NCI-H82 treated with DMSO at 0.1 percent for 48 hours (cell line): ENCODE measurements around the gene GRIN2A.

Experiments used
- DNase-seq: peaks from one replicate; lab custom pipeline; 2025; ENCODE audit not compliant: unreplicated experiment; lab: John Stamatoyannopoulos, UW

Gene GRIN2A

DNA sequence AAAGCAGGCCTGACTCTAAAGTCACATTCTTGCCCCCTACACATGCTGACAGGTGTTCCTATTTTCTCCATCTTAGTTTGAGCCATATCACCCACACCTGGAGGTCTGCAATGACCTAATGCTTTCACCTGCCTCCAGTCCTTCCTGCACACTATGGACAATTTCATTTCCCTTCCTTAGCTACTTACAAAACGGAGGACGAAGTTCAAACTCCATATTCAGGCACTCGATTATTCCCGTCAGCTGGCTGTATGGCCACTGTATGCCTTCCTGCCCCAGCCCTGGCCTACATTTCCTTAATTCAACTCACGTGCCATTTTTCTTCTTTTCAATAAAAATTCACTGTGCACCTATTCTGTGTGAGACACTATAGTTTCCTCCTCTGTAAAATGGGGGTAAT, 44.9 kb downstream of the GRIN2A start:
- DNase-seq: no peak

DNA sequence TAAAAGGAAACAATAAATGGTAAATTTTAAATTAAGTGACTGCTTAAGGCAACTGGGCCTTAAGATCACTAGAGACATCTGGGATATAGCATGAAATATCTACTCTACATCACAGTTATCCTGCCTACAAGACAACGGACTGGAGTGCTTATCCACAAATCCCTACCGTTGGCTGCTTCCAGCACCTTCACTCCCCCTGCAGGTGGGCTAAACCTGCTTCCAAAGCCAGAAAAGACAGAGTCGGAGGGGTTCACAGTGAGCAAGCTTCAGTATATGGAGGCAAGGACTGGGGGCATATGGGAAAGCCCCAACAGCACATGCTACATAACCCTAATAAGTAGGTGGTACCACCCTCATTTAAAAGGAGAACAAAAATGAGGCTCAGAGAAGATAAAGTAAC, 45.3 kb downstream of the GRIN2A start:
- DNase-seq: no peak

DNA sequence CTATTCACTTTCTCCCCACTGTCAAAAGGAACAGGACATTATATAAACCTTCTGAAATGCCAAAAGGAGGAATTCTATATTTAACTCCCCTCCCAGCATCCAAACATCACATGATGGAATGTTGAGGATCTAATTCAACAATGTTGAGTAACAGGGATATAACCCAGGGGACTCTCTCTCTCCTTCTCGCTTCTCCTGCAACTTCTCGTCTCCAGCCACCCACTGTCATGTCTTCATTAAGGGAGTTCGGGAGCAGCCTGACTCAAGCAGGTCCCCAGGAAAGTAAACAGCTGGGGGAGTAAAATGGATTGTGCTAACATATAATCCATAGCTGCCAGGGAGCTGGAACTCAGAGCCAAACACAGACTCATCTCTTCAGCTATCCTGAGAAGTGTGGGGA, 51.7 kb downstream of the GRIN2A start:
- no peak for DNase-seq

DNA sequence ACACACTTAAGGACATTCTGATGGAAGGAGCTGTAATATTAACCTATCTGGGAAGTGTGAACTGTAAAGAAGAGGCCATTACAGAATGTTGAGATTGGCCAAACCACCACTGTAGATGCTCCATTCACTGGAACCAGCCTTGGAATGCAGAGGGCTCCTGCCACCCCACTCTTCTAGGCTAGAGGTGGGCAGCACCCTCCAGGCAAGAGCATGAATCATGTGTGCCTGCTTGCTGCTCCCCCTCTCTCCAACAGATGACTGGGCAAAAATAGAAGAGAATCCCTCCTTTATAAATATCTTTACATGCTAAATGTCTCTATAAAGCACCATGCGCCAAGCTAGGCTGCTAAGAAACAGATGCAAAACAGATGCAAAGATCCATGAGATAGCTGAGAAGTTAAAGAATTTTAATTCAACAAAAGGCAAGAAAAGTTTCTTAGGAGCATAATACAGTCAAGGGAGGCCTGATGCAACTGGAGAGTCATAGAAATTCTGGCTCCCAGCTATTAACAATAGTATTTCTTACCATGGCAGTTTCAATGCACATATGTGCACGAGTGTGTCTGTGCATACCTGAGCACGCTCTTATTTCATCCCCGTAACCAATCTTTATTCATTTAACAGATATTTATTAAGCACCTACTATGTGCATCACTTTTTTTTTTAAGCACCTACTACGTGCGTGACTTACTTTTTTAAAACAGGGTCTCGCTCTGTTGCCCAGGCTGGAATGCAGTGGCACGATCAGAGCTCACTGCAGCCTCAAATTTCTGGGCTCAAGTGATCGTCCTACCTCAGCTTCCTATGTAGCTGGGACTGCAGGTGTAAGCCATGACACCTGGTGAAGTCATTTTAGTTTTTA, 53.6 kb downstream of the GRIN2A start:
- DNase-seq: no peak

DNA sequence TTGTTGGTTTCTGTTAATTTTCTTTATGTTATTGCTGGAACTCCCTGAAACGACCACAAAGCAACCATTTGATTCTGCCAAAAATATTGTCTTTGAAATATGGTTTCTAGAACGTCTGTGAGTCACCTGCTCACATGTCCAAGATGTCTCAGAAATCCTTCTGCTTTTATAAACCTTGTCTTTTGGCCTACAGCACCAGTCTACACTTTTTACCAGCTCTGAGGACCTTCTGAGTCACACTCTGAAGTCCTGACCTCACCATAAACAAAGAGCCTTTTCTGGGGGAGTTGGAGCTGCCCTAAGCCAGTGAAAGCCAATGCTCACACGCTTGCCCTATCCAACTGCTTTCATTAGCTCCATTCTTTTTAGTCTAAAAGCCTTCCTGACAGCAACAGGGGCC, 55.5 kb downstream of the GRIN2A start:
- DNase-seq: no peak

DNA sequence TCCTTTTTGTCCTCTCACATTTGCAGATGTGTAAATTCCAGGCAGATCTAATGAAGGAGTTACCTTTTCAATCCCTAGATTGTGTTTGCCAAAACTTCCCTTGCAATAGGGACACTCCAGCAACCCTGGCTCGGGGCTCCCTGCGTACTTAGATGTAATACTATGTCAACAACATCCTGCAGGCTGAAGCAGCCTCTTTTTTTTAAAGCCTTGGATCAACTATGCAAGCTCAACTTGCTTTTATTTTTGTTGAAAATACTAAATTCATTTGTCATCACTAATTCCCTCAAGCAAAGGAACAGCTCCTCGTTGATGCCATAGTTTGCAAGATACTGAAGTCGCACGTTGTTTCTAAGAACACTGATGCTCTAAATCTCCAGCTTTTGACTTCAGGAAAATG, 59.1 kb downstream of the GRIN2A start:
- no peak for DNase-seq

DNA sequence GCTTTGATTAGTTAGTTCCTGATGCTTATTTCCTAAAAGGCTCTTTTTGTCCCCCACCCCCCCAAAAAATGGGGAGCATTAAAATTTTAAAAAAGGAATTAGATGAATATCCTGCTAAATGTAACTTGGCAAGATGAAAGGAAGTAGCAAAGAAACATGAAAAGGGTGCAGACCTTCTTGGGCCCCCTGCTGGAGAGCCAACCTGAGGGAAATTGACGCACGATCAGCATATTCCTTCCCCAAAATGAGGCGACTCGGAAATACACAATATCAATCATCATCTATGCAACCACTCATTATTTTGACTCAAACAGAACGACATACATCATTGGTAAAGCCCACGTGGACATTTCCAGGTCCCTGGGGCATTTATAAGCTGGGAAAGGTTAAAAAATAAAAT, 59.7 kb downstream of the GRIN2A start:
- no peak for DNase-seq

DNA sequence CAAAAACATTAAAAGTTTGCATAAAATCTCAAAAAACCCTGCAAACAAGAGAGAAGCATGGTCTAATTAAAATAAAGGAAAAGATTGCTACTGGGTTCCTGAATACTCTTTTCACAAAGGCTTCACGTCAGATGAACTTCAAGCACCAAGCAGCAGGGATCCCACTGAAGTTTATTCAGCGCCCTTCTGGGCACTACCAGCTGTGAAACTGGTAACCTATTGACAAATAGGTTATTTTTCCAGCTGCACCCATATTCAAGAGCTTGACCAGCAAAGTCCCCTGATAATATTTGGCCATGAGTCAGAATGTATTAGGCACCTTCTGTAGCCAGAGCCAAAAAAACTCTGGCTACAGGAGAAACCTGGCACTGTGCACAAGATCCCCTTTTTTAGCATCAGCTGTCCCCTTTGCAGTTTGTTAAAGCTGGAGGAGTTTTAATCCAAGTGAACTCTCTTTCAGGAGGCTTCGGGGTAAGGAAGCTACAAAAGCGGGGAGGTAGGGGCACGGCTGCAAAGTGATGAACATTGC, 60.3 kb downstream of the GRIN2A start:
- no peak for DNase-seq

DNA sequence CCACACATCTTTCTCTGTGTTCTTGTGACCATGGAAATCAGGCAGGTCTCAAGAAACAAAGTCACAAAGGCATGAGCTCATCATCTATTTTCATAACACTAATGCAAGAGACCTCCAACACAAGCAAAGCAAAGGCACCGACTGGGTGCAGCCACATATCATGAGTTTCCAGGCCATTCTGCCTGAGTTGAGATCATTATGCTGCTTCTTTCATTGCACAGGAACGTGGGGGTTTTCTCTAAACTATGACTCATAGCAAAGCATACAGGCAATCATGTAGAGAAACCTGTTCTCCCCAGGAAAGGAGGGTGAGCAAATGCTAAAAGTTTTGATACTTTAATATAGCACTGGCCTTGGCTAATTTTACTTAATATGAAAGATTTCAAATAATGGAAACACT, 60.7 kb downstream of the GRIN2A start:
- no peak for DNase-seq

DNA sequence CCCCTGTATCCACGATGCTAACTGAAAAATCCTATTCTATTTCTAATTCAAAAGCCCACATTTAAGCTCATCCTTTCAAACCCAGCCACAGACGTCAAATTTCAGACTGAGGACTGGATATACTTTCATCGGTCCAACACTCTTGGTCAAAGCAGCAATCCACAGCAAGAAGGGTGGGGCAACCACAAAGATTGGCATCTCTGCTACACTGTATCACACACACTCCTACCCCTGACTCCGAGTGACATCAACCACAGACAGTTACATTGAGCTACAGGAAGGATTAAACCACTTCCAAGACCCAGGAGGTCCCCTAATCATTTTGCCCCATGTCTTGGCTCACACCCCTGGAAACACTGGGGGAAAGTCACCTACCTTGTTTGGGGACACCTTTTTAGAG, 61.3 kb downstream of the GRIN2A start:
- DNase-seq: no peak

DNA sequence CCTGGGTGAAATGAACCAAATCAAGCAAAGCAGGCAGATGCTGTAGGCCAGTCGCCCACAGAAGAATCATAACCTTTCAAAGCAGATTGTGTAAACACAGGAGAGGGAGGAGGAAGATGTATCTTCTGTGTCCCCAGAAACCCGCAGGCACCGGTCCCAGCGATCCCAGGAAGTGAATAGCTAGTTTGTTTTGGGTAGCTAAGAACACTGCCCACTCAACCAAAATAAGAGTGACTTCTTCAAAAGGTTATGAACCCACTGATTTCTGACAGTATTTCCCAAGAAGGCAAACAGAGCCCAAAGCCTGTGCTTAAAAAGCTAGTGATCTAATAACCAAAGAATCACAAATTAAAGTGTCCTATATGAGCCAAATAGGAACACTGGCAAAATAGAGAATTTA, 67.8 kb downstream of the GRIN2A start:
- DNase-seq: no peak

DNA sequence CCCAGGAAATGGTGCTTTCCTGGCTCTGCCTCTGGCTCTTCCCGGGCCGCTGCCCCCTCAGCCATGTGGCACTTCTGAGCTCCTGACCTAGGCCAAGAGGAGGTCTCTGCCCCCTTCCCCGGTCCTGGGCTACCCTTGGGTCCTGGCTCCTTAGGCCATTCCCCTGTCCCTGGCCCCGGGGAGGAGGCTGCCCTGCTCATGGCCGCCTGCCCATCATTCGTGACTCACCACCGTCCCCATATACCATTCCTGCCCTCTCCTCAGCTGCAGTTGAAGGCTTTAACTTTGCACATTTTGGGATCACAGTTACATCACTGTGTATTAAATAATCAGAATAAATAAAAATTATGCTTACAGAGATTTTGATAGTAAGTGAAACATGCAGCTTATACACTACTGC, 69.0 kb downstream of the GRIN2A start:
- DNase-seq: no peak

DNA sequence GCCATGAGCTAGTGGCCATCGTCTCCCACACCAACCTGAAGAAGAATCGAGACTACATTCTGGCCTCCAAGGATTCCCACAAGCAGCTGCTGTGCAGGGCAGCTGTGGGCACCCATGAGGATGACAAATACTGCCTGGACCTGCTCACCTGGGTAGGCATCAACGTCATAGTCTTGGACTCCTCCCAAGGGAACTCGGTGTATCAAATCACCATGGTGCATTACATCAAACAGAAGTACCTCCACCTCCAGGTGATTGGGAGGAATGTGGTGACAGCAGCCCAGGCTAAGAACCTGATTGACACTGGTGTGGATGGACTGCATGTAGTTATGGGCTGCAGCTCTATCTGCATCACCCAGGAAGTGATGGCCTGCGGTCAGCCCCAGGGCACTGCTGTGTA, 70.2 kb downstream of the GRIN2A start:
- no peak for DNase-seq

DNA sequence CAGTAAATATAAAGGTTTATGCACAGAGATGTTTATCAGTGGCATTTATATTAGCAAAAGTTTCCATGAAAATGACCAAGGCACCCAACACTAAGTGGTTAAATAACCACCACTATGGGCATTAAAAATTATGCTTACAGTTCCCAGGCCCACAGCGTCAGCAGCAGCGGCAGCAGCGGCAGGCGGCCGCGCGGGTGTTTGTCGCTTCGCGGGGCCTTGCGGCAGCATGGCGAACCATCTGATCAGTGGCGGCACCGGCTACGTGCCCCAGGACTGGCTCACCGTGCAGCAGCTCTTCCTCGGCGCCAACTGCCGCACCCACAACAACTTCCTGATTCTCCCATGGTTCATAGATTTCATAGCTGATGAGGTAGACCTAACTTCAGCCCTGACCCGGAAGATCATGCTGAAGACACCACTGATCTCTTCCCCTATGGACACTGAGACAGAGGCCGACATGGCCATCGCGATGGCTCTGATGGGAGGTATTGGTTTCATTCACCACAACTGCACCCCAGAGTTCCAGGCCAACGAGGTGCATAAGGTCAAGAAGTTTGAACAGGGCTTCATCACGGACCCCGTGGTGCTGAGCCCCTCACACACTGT, 71.0 kb downstream of the GRIN2A start:
- no peak for DNase-seq

DNA sequence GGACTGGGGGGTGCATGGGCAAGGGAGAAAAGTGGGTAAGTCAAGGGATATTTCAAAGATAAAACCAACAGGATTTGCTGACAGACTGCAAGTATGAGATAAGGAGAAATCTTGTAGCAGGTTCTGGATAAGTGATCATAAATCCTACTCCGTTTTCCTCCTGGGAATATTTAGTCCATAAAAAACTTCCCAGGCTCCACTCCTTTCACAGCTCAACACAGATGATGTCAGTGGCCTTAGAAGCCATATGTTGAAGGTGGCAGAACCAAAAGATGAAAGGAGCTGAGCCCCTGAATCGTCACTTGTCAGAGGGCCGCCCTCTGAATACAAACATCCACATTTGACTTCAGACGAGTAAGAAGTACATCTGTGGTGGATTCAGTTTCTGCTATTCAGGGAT, 71.7 kb downstream of the GRIN2A start:
- DNase-seq: no peak

DNA sequence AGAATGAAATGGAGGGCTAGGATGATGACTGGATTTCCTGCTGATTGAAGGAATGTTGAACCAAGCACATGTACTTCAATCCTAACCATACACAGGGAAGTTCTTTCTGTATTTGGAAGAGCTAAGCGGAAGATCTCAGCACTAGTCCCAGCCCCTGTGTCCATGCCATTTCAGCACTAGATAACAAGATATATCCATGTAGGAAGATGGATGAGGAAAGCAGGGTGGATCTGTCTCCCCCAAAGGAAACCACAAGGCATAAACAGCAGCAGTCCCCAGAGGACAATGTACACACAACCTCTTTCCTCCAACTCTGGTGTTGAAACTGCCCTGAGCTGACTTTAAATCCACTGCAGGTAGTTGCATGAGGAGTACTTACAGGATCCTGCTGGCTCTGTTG, 75.1 kb downstream of the GRIN2A start:
- DNase-seq: no peak

DNA sequence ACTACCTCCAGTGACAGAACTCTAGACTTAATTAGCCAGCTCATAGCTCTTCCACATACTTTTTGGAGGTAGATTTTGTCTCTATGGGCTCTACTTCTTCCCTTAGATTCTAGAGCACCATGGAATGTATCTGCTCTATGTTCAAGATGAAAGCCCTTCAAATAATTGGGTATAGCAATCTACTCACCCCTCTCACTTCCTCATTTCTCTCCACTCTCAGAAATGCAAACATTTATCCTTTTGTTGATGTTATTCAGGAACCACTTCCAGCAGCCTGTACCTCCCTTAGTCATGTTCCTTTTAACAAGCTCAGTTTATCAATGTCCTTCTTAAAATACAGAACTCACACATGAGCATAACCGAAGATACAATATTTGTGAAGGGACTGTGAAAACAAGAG, 78.5 kb downstream of the GRIN2A start:
- DNase-seq: no peak

DNA sequence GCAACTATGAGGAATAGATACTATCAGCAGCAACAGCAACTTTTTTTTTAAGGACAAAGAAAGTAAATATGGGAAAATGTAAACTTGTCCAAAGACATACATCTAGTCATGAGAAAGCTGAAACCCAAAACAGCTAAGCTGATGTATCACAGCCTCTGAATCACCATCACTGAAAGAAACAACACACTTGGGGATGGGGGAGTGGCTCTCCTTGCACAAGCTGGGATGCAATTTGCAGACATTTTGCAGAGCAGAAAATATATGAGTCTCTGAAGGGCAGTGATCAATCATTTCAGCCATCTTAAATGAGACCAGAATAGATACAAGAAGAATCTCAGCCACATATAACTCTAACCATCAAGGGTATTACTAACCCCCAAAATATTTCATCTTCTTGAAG, 79.1 kb downstream of the GRIN2A start:
- no peak for DNase-seq

DNA sequence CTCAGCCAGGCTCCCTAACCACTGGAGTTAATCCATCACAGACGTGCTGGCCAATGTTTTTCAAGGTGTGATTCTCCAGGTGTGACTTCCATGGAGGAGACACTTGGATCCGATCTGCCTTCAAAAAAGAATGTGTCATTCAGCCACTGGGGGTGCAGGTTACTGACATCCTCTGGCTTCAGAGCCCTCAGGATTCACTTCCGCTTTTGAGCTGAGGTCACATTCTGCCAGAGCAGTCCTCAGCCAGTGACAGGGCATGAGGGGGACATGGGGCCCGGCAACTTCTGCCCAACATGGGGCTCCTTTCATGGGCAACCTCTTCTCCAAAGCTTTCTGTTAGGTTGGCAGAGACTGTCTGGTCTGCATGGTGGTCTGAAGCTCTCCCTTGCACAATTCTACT, 81.4 kb downstream of the GRIN2A start:
- DNase-seq: no peak

DNA sequence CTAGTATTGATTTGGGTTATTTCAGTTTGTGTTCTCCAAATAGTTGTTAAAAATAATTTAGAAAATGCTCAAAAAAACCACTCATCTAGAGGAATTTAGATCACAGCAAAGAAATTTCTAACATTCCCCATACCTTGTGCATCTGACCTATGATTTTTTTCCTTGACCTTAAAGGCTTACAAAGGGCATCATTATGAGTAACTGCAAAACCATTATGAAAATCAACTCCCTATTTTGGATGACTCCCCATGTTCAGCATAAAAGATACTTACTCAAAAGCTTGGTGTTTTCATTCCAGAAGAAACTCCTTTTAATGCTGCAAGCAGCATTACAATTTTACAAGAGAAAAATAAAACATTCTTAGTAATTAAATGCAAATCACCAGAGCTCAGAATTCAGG, 83.2 kb downstream of the GRIN2A start:
- no peak for DNase-seq

DNA sequence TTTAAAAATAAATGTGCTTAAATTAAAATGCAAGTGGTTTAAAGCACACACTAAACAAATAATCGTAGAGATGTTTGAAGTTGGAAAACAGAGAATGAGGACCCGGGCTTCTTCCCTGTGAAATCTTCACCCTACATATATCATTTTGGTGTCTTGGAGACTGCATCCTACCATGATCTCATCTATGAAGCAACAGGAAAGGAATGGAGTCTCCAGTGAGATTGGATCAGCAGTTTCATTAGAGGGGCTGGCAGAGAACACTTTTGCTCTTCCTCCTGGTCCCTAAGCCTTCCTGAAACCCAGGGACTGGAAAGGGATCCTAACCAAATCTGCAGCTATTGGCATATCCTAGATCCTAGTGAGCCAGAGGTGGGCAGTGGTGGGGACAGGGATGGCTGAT, 85.0 kb downstream of the GRIN2A start:
- no peak for DNase-seq

DNA sequence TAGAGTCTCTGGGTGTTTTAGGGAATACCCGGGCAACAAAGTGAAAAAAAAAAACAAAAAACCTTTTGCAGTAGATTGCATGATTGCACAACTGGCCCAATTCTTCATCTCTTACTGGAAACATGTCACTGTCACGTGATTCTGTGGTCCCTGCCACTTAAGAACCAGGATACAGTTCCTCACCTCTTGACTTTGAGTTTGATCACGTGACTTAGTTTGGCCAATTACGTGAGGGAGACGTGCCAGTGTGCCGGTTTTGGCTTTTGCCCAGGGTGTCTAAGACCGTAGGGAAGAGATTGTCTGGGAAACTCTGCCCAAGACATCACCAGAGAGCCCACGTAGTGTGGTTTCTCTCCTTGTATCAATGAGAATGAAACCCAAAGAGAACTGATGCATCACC, 88.7 kb downstream of the GRIN2A start:
- DNase-seq: no peak

DNA sequence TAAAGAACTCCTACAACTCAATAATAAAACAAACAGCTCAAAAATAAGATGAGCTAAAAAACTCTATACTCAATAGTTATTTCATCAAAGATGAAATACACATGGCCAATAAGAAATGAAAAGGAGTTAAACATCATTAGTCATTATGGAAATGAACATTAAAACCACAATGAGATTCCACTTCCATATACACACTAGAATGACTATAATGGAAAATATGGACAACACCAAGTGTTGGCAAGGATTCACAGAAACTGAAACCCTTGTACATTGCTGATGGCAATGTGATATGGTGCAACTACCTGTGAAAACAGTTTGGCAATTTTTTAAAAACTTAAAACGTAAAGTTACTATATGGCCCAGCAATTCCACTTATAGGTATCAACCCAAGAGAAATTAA, 91.4 kb downstream of the GRIN2A start:
- no peak for DNase-seq
